Measurements from ENCODE around the gene TCF7.

Gene TCF7

GRCh38 chr5:134113902-134114875, at the start of gene TCF7:
TSS of gene TCF7 (plus strand) at chr5:134114681. CDS start at chr5:134114907, 226 bp downstream.
- no peak for TF ChIP-seq CTCF (IDR thresholded peaks at IDR 0.05; ENCODE audit: low read depth, low read length)
- DNase-seq (ENCODE audit: extremely low read depth, low read depth): peak; percentile 37

GRCh38 chr5:134069553-134069952, 44.9 kb upstream of the TCF7 start:
- no peak for DNase-seq (ENCODE audit: extremely low read depth, low read depth)
- no peak for TF ChIP-seq CTCF (IDR thresholded peaks at IDR 0.05; ENCODE audit: low read depth, low read length)

GRCh38 chr5:134070725-134071613, 43.5 kb upstream of the TCF7 start:
- TF ChIP-seq CTCF (IDR thresholded peaks at IDR 0.05; ENCODE audit: low read depth, low read length): no peak
- no peak for DNase-seq (ENCODE audit: extremely low read depth, low read depth)

- DNase-seq (ENCODE audit: extremely low read depth, low read depth): no peak
- TF ChIP-seq CTCF (IDR thresholded peaks at IDR 0.05; ENCODE audit: low read depth, low read length): no peak
Observed at GRCh38 chr5:134071614-134072207, 42.8 kb upstream of the TCF7 start.

GRCh38 chr5:134072471-134073210, 41.8 kb upstream of the TCF7 start:
- no peak for TF ChIP-seq CTCF (IDR thresholded peaks at IDR 0.05; ENCODE audit: low read depth, low read length)

GRCh38 chr5:134073404-134073803, 41.1 kb upstream of the TCF7 start:
- no peak for TF ChIP-seq CTCF (IDR thresholded peaks at IDR 0.05; ENCODE audit: low read depth, low read length)
- DNase-seq (ENCODE audit: extremely low read depth, low read depth): no peak

More at GRCh38 chr5:134072471-134073210, 41.8 kb upstream of the TCF7 start:
- DNase-seq (ENCODE audit: extremely low read depth, low read depth): no peak
